GM12878 (cell line): ENCODE data around the gene MBIP. TPM values are rescaled to one million over a fixed set of nuclear protein-coding genes. Genes with fewer than 3 reads are reported as not detected.

ENCODE experiments used
- ATAC-seq: fragments of 200-7000 bp; cut with Tn5 transposase; 3 replicates; pipeline ENCODE4 v1.9.1; 2020; ENCODE audit warnings: mild to moderate bottlenecking, moderate library complexity
- BruUV-seq: library from RNA; stranded (reverse); fragments of 400-500 nt; replicated peaks from 2 replicates; lab custom pipeline; 2021; lab: Mats Ljungman, UMichigan
- CTCF ChIA-PET: fragments of 300-600 bp; sonication (Branson Sonifier 250); formaldehyde crosslinking; extraction: SDS; loops from one replicate; lab custom pipeline; 2021; ENCODE audit warnings: inconsistent platforms; lab: Yijun Ruan, JAX
- POLR2A ChIA-PET: fragments of 350-600 bp; formaldehyde crosslinking; extraction: SDS; loops from one replicate; lab custom pipeline; 2021; ENCODE audit warnings: inconsistent platforms; lab: Charles Lee
- RAD21 ChIA-PET: fragments of 300-600 bp; sonication (Branson Sonifier 250); formaldehyde crosslinking; loops from one replicate; lab custom pipeline; 2023; ENCODE audit warnings: antibody characterized with exemption; ENCODE audit not compliant: unreplicated experiment; lab: Charles Lee
- SMC1A ChIA-PET: fragments of 300-600 bp; sonication (Branson Sonifier 250); formaldehyde crosslinking; loops from one replicate; lab custom pipeline; 2023; ENCODE audit not compliant: unreplicated experiment, uncharacterized antibody; lab: Charles Lee
- DNase-seq: peaks from one replicate; pipeline ENCODE4 v3.0.0-alpha.2; 2011; ENCODE audit warnings: low read depth, low spot score
- FAIRE-seq: peaks from 3 replicates; lab custom pipeline; 2011; peaks lifted over from hg19 to GRCh38; lab: Jason Lieb, UNC
- H2AFZ ChIP-seq: 2 replicates; pipeline ENCODE4 v1.6.0; 2011; ENCODE audit warnings: low read depth, low read length, control low read depth; ENCODE audit not compliant: control insufficient read depth
- H3K27ac ChIP-seq: 2 replicates; pipeline ENCODE4 v1.5.1; 2011; ENCODE audit warnings: control low read depth; ENCODE audit not compliant: control insufficient read depth, insufficient read depth
- H3K27me3 ChIP-seq, 2 experiments: replicated peaks in 1 of 2; 2 replicates each; pipeline versions ENCODE4 v1.6.0 to v1.6.1; 2011; ENCODE audit warnings: low read length in 1 of 2; ENCODE audit not compliant: control insufficient read depth in 2 of 2, insufficient read depth in 2 of 2
- H3K36me3 ChIP-seq, 2 experiments: 2 replicates each; pipeline ENCODE4 v1.5.1; 2011; ENCODE audit warnings: low read length in 1 of 2; ENCODE audit not compliant: control insufficient read depth in 2 of 2, insufficient read depth in 2 of 2
- H3K4me1 ChIP-seq: 2 replicates; pipeline ENCODE4 v1.6.1; 2011; ENCODE audit warnings: mild to moderate bottlenecking, low read length, moderate library complexity, mixed read lengths; ENCODE audit not compliant: control insufficient read depth, insufficient read depth
- H3K4me2 ChIP-seq: 2 replicates; pipeline ENCODE4 v1.6.0; 2011; ENCODE audit warnings: control low read depth; ENCODE audit not compliant: control insufficient read depth, insufficient read depth
- H3K4me3 ChIP-seq: fragments of 200-600 bp; sonication (generic); 2 replicates; pipeline ENCODE4 v1.5.1; 2016
- H3K79me2 ChIP-seq: 2 replicates; pipeline ENCODE4 v1.6.0; 2011; ENCODE audit warnings: low read length; ENCODE audit not compliant: control insufficient read depth, insufficient read depth
- H3K9ac ChIP-seq: 2 replicates; pipeline ENCODE4 v1.8.0; 2011; ENCODE audit warnings: low read length, control low read depth, mixed read lengths; ENCODE audit not compliant: control insufficient read depth, insufficient read depth
- H3K9me3 ChIP-seq: replicated peaks from 3 replicates; pipeline ENCODE4 v1.5.1; 2011; ENCODE audit warnings: mild to moderate bottlenecking, low read length; ENCODE audit not compliant: control insufficient read depth, insufficient read depth
- H4K20me1 ChIP-seq: 2 replicates; pipeline ENCODE4 v1.6.0; 2011; ENCODE audit not compliant: control insufficient read depth, insufficient read depth
- CEBPB ChIP-seq, 2 experiments: fragments of 150-350 bp in 1 of 2; IDR thresholded peaks; 2 replicates each; pipeline ENCODE4 v1.6.1; 2012 to 2014; ENCODE audit warnings: low read depth in 2 of 2, low read length in 2 of 2, borderline replicate concordance in 1 of 2, inconsistent platforms in 1 of 2
- CREB1 ChIP-seq: IDR thresholded peaks from 2 replicates; pipeline ENCODE4 v1.6.1; 2012; ENCODE audit warnings: low read depth, mild to moderate bottlenecking, inconsistent platforms
- ESRRA ChIP-seq: IDR thresholded peaks from 2 replicates; pipeline ENCODE4 v1.6.1; 2012; ENCODE audit warnings: mild to moderate bottlenecking, low read length, improper control_type of control experiment
- IRF4 ChIP-seq: IDR thresholded peaks from 2 replicates; pipeline ENCODE4 v1.6.1; 2011; ENCODE audit warnings: low read depth, low read length
- MEF2A ChIP-seq: IDR thresholded peaks from 2 replicates; pipeline ENCODE4 v1.6.1; 2011; ENCODE audit warnings: low read depth, mild to moderate bottlenecking, low read length, moderate library complexity; ENCODE audit not compliant: insufficient read depth
- NFXL1 ChIP-seq: fragments of 450-650 bp; IDR thresholded peaks from 2 replicates; pipeline ENCODE4 v1.6.1; 2017; ENCODE audit warnings: antibody characterized with exemption, mild to moderate bottlenecking, borderline replicate concordance
- SMAD5 ChIP-seq: IDR thresholded peaks from 2 replicates; pipeline ENCODE4 v1.6.1; 2016; ENCODE audit warnings: antibody characterized with exemption, low read depth
- STAT1 ChIP-seq: fragments of 450-650 bp; conservative IDR thresholded peaks from 2 replicates; pipeline ENCODE4 v1.6.1; 2014; ENCODE audit warnings: antibody characterized with exemption, mild to moderate bottlenecking
- WGBS: methylation state at CpG from one replicate; pipeline ENCODE4 v1.1.6; 2016; ENCODE audit warnings: low lambda C conversion rate; ENCODE audit not compliant: insufficient replicate concordance, insufficient coverage; ENCODE audit errors: missing lambda C conversion rate; 5-methylcytosine and 5-hydroxymethylcytosine counted together
- in situ Hi-C: fragments of 300-500 bp; cut with MboI; formaldehyde crosslinking; loops from 9 replicates; pipeline ENCODE4 v1.14.3; 2018; ENCODE audit warnings: mixed read lengths
- intact Hi-C: fragments of 100-400 bp; cut with micrococcal nuclease; formaldehyde crosslinking; loops from one replicate; pipeline ENCODE4 v1.14.2; 2022; ENCODE audit not compliant: unreplicated experiment
- polyA plus RNA-seq, 11 experiments: library from polyadenylated mRNA; depleted of rRNA in 4 of 11; unstranded in 6 of 11; stranded (reverse) in 5 of 11; fragments of >200 nt; fragmentation: Nextera tagmentation in 4 of 11; fragmentation: Illumina TruSeq in 1 of 11; extraction: Ambion mirVana in 4 of 11; extraction: Trizol in 1 of 11; gene quantifications; 1 replicate in 1 of 11; 2 replicates in 10 of 11; pipeline versions ENCODE4 v1.2.1 to v1.2.3, GENCODE V29; 2011 to 2016; ENCODE audit warnings: inconsistent platforms in 2 of 11, missing spikeins in 2 of 11, low read depth in 1 of 11
- total RNA-seq, 4 experiments: library from RNA; depleted of rRNA in 3 of 4; stranded (reverse); fragments of >200 nt in 3 of 4; fragmentation: Illumina TruSeq in 1 of 4; extraction: Trizol in 1 of 4; gene quantifications; 2 replicates each; pipeline versions ENCODE4 v1.2.1 to v1.2.3, GENCODE V29; 2013 to 2021
- TF ChIP-seq, protein P1 (sequence below): IDR thresholded peaks from 2 replicates; pipeline ENCODE4 v1.6.1; 2011; ENCODE audit warnings: borderline replicate concordance, low read depth, mild to moderate bottlenecking, moderate library complexity, low read length; ENCODE audit not compliant: insufficient read depth, poor library complexity, severe bottlenecking
- TF ChIP-seq, protein P2 (sequence below): fragments of 450-650 bp; IDR thresholded peaks from 2 replicates; pipeline ENCODE4 v1.6.1; 2016; ENCODE audit warnings: mild to moderate bottlenecking
- TF ChIP-seq, protein P3 (sequence below): fragments of 450-650 bp; IDR thresholded peaks from 2 replicates; pipeline ENCODE4 v1.6.1; 2018; ENCODE audit warnings: mild to moderate bottlenecking, low read depth, moderate library complexity; ENCODE audit not compliant: partially characterized antibody

The MBIP gene
- total and polyA plus RNA-seq, 10 of the 15 experiments (the other 5 are each of a cell fraction or from before 2014, with no cell fraction given) = 9.0 to 43.5 (median 32.1) TPM

DNA sequence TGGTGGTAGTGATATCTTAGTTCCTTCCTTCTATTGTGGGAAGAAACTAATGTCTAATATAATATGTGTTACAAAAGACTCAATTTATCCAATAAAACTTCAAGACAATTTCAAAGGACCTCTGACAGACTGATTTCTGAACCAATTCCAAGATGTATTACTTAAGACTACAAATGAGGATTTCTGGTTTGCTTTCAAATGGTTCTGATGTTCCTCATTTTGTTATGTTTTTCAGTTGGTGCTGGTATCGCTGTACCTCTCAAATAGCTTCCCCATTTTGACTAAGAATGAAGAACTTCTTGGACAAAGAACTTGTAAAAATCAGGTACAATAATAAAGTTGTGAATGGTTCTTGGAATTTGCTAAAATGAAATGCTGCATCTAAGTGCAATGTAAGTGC, 19.4 kb upstream of the MBIP start:
- POLR2A ChIA-PET = no interaction called here
- RAD21 ChIA-PET = no interaction called here
- no peaks in the 10 kb centered on the region for H3K4me1 ChIP-seq
- H3K9ac ChIP-seq = no peak overlapping the region
- 0 out of 4 replicates have a peak, but pooled peaks cover 0 to under 1% of the 10 kb centered on the region in 2 experiments for H3K27me3 ChIP-seq
- BruUV-seq = no TSS peak
- no peak overlapping the region for H2AFZ ChIP-seq
- in situ Hi-C loops (no loop called here), intact Hi-C loops (no loop called here)
- no peak overlapping the region for H3K27ac ChIP-seq
- no peaks in the 10 kb centered on the region for H4K20me1 ChIP-seq
- no peak for DNase-seq
- no peaks in the 10 kb centered on the region for H3K79me2 ChIP-seq
- TF ChIP-seq, protein P1, sequence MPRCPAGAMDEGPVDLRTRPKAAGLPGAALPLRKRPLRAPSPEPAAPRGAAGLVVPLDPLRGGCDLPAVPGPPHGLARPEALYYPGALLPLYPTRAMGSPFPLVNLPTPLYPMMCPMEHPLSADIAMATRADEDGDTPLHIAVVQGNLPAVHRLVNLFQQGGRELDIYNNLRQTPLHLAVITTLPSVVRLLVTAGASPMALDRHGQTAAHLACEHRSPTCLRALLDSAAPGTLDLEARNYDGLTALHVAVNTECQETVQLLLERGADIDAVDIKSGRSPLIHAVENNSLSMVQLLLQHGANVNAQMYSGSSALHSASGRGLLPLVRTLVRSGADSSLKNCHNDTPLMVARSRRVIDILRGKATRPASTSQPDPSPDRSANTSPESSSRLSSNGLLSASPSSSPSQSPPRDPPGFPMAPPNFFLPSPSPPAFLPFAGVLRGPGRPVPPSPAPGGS = no peak
- no peak for TF ChIP-seq SMAD5
- TF ChIP-seq, protein P2, sequence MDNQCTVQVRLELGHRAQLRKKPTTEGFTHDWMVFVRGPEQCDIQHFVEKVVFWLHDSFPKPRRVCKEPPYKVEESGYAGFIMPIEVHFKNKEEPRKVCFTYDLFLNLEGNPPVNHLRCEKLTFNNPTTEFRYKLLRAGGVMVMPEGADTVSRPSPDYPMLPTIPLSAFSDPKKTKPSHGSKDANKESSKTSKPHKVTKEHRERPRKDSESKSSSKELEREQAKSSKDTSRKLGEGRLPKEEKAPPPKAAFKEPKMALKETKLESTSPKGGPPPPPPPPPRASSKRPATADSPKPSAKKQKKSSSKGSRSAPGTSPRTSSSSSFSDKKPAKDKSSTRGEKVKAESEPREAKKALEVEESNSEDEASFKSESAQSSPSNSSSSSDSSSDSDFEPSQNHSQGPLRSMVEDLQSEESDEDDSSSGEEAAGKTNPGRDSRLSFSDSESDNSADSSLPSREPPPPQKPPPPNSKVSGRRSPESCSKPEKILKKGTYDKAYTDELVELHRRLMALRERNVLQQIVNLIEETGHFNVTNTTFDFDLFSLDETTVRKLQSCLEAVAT = no peak
- FAIRE-seq = no peak
- H3K36me3 ChIP-seq = no peaks in the 10 kb centered on the region
- CTCF ChIA-PET = no interaction called here
- ATAC-seq = no peak
- 0% methylated on average over 1 of the region's 1 CpG for WGBS
- SMC1A ChIA-PET = no interaction called here
- H3K9me3 ChIP-seq = no peaks in the 10 kb centered on the region
- no peak overlapping the region for H3K4me3 ChIP-seq
- H3K4me2 ChIP-seq = no peak overlapping the region

DNA sequence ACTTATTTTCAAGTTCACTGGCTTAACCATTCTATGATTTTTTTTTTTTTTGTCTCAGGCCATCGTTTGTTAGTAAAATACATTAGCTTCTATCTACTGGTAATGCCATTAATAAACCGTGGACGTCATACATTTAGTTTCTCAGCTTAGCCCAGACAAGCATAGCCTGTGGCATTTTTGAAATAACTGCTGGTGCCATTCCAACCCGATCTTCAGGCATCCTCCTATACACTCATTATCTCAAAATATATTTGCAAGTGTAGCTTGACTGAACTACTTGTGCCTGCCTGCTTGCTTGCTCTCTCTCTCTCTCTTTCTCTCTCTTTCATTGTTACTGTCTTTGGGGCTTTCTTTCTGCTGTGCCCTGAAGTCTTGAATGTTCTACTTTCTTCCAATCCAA, 12.7 kb upstream of the MBIP start:
- Histone ChIP-seq H3K27ac (no peak overlapping the region), H3K79me2 (no peaks in the 10 kb centered on the region), H4K20me1 (no peaks in the 10 kb centered on the region), H3K36me3 (no peaks in the 10 kb centered on the region), H3K27me3 (no peaks in the 10 kb centered on the region), H3K9me3 (no peaks in the 10 kb centered on the region), H2AFZ (no peak overlapping the region), H3K4me3 (no peak overlapping the region), H3K9ac (no peak overlapping the region), H3K4me1 (no peaks in the 10 kb centered on the region), H3K4me2 (no peak overlapping the region)
- ATAC-seq (no peak), FAIRE-seq (no peak), DNase-seq (no peak)
- 18% methylated on average over 4 of the region's 4 CpGs for WGBS
- BruUV-seq = no TSS peak
- POLR2A ChIA-PET = no interaction called here
- in situ Hi-C loops = no loop called here
- CTCF ChIA-PET = no interaction called here
- SMC1A ChIA-PET = no interaction called here
- RAD21 ChIA-PET = no interaction called here
- intact Hi-C loops = no loop called here
- TF ChIP-seq CEBPB (IDR thresholded peaks at IDR 0.05; ENCODE audit: borderline replicate concordance in 1 of 2, low read depth in 2 of 2, low read length in 2 of 2) (no peak), SMAD5 (no peak), NFXL1 (no peak), MEF2A (no peak), IRF4 (no peak), STAT1 (no peak), ESRRA (no peak), CREB1 (no peak)
- TF ChIP-seq, protein P3, sequence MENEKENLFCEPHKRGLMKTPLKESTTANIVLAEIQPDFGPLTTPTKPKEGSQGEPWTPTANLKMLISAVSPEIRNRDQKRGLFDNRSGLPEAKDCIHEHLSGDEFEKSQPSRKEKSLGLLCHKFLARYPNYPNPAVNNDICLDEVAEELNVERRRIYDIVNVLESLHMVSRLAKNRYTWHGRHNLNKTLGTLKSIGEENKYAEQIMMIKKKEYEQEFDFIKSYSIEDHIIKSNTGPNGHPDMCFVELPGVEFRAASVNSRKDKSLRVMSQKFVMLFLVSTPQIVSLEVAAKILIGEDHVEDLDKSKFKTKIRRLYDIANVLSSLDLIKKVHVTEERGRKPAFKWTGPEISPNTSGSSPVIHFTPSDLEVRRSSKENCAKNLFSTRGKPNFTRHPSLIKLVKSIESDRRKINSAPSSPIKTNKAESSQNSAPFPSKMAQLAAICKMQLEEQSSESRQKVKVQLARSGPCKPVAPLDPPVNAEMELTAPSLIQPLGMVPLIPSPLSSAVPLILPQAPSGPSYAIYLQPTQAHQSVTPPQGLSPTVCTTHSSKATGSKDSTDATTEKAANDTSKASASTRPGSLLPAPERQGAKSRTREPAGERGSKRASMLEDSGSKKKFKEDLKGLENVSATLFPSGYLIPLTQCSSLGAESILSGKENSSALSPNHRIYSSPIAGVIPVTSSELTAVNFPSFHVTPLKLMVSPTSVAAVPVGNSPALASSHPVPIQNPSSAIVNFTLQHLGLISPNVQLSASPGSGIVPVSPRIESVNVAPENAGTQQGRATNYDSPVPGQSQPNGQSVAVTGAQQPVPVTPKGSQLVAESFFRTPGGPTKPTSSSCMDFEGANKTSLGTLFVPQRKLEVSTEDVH = no peak
